Retinal pigment epithelial cell (primary cell): ENCODE measurements around the gene UBAC2.

ENCODE experiments used
- DNase-seq: peaks from one replicate; pipeline ENCODE4 v3.0.0-alpha.2; 2010; ENCODE audit warnings: low read depth
- H3K4me3 ChIP-seq: 2 replicates; pipeline ENCODE4 v1.5.1; 2011; ENCODE audit warnings: mild to moderate bottlenecking, low read length, control low read depth, moderate library complexity
- TF ChIP-seq, protein P1 (sequence below): conservative IDR thresholded peaks from 2 replicates; pipeline ENCODE4 v1.5.1; 2011; ENCODE audit warnings: low read depth, low read length, control low read depth, inconsistent platforms

The UBAC2 gene

DNA sequence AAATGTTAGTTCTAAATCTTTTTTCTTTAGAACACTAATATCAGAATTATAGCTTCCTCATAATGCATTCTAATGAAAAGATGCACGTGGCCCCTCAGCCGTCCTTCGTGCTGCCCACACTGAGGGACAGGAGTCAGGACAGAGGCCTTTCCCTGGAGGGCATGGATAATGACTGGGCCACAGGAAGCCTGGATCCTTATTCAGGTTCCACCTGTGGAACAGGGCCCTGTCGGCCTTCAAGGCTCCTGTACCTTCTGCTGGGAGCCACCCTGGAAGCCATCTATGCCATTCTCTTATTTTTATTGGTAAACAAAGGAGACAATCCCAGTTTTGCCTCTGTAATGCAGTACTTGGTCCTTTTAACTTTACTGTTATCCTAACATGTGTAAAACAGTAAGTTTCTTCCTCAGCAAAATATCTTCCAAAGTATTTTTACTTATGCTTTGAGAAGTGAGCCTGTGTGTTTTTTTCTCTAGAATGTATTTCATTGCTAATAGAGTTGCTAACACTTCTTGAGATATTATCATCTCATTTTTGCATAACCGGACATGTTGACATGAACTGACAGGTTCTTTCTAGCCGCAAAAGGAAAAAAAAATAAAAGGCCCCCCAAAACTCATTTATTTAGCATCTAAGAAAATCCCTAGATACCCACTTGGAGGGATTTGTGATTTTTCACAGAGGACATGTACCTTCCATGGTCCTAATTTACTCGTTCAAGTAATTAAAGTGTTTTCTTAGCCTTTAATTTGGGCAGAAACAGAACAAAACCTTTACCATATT is 100.6 kb downstream of the UBAC2 start:
- no peak for DNase-seq
- TF ChIP-seq, protein P1, sequence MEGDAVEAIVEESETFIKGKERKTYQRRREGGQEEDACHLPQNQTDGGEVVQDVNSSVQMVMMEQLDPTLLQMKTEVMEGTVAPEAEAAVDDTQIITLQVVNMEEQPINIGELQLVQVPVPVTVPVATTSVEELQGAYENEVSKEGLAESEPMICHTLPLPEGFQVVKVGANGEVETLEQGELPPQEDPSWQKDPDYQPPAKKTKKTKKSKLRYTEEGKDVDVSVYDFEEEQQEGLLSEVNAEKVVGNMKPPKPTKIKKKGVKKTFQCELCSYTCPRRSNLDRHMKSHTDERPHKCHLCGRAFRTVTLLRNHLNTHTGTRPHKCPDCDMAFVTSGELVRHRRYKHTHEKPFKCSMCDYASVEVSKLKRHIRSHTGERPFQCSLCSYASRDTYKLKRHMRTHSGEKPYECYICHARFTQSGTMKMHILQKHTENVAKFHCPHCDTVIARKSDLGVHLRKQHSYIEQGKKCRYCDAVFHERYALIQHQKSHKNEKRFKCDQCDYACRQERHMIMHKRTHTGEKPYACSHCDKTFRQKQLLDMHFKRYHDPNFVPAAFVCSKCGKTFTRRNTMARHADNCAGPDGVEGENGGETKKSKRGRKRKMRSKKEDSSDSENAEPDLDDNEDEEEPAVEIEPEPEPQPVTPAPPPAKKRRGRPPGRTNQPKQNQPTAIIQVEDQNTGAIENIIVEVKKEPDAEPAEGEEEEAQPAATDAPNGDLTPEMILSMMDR: no peak
- H3K4me3 ChIP-seq: no peak overlapping the region

DNA sequence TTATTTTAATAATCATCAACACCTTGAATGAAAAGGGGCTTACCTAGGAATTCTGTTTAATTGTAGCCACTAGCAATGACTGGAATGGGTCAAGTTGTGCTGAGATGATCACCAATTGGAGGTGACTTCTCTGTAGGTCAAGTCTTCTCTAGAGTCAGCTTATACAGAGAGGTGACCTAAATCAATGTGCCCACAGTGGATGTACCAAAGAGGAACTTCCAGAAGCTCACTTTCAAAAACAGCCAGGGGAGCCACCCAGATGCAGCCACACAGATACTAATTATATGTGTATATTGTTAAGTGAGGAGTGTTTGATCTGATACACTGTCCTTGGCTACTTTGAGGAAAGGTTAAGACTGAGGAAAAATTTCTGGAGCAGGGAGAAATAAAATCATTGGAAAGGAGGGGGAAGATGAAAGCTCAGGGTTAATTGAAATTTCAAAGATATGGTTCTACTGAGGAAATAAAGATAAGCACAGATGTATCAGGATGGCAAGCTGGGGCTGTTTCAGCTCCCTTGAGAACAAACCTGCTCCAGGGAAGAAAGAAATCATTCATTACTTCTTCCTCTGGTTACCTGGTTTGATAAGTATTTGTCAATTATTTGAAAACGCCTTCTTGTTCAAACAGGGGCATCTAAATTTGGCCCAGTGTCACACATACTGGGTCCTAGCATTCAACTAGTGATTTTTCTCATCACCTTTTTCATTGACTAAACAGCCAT is 101.4 kb downstream of the UBAC2 start:
- DNase-seq: no peak
- no peak overlapping the region for H3K4me3 ChIP-seq
- TF ChIP-seq, protein P1: no peak

DNA sequence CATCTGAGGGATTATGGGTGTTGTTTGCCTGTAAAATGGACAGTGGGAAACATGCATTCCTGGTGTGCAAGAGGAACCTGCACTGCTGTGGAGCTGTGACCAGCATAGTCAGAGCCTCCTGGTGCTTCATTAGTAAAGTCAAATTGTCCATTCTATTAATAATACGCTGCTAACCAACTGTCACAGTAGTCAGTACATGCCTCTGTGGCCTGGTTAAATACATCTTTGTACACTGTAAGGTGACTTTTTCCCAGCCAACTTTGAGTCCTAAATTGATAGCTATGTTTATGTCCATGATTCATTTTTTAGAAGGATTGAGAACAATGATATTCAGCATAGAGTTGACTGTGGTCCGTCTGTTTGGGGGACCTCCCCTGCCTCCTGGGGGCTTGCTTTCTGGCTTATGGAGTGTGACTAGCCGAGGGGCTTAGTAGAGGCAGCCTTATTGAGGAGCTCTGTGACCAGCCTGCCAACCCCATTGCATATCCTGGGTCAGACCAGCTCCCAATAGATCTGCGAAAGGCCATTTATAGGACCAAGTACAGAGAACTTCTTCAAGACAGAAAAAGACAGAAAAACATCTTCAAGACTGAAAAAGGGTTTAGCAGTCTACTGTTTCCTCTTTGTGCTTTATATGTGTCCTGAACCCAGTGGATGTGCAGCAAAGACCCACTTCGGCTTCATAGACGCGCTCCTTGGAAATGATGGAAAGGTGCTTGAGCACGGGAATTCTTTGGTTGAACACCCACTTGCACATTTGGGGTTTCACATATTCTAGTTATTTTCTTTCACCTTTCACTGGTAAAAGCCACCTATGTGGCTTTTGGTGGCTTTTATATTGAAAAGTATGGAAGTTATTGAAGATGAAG is 102.2 kb downstream of the UBAC2 start:
- H3K4me3 ChIP-seq: no peak overlapping the region
- TF ChIP-seq, protein P1: no peak

DNA sequence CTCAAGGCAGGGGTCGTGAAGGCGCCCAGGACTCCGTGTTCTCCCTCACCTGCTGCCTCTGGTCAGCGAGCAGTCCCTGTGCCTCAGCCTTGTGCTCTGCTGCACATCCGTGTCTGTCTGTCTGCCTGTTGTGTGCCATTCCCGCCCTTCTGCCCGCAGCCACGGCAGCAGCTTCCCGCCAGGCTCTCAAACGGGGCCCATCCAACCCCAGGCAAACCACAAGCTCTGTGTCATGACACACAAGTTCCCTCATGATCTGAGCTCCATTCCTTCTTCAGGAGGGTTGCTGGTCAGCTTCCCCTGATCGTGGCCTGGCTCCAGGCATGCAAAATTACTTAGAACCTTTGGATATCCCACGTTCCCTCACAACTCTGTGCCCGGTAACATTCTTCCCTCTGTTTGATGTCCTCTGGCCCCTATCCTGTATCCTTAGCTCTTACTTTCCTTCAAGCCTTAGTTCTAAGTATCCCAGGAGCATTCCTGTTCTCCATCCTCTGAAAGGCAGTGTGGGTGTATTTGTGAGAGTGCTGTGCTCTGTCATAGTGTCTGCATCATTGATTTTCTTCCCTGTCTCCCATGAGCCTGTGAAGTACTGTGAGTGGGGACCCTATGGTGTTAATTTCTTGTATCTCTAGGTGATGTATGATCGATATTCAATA is 103.3 kb downstream of the UBAC2 start:
- TF ChIP-seq, protein P1: no peak
- no peak overlapping the region for H3K4me3 ChIP-seq
- no peak for DNase-seq

More for the DNA sequence above, 102.2 kb downstream of the UBAC2 start:
- no peak for DNase-seq

DNA sequence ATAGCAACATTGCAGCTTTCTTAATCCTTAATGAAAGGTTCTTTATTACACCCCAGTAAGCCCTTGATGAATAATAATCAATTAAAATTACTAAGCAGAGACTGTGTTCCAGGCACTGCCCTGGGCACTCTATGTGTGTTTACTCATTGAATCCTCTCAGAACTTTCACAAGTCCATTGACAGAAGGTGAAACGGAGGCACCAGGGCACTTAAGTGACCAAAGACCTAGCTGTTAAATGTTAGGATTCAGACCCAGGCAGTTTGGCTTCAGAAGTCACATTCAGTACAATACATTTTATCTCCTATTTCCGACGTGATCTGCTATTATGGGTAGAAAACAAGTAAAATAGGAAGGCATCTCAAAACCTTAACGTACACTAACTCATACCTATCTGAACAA is 103.9 kb downstream of the UBAC2 start:
- no peak for DNase-seq
- no peak overlapping the region for H3K4me3 ChIP-seq
- TF ChIP-seq, protein P1: no peak

DNA sequence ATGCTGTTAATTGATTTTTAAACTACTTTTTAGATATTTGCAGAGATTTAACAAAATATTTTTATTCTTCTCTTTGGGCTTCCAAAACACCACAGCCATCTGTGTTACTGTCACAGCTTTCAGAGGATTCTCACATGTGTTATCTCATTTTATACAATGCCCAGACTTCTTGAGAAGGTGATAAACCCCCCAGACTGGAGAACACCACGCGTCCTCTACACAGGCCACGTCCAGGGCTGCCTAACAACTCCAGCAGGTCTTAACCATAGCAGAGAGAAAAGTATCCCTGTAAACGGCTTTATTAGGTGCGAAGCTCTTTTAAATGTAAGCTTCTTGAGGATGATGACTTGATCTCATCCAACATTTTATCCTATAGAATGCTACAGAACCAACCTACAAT is 104.5 kb downstream of the UBAC2 start:
- H3K4me3 ChIP-seq: no peak overlapping the region
- no peak for DNase-seq
- TF ChIP-seq, protein P1: no peak
